Measurements from ENCODE around the gene TASP1. TPM values are rescaled to one million over a fixed set of nuclear protein-coding genes. Genes with fewer than 3 reads are reported as not detected.

Gene TASP1
- total RNA-seq, 1 experiment from 2014 or later: 6.3 TPM

- no peak for DNase-seq (ENCODE audit: low read depth)
Observed at GRCh38 chr20:13571662-13572061, 67.1 kb downstream of the TASP1 start.

DNA sequence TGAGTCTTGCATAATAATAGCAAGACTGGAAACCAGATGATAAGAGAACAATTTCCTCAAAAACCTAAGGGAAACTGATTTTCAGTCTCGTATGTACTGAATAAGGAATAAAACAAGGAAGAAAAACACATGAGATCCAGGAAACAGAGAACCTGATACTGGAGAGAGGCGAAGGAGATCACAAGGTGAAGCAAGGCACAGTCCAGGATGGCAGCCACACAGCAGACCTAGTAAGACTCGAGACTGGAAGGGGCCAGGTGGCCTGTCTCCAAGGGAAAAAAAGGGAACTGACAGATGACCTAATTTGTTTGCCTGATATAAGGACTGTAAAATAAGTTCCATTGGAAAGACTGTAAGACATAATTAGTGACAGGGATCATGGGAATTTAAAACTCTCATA lies 71.1 kb downstream of the TASP1 start:
- no peak for DNase-seq (ENCODE audit: low read depth)

DNA sequence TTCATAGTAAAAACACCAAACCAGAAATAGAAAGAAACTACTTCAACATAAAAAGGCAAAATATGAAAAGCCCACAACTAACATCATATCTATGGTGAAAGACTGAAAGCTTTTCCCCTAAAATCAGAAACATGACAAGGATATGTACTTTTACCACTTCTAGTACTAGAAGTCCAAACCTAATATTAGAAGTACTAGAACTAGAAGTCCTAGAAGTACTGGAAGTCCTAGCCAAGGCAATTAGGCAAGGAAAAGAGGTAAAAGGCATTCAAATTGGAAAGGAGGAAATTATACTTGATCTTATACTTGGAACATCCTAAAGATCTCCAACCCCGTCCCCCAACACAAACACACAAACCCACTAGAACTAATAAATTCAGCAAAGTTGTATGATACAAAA lies 74.9 kb downstream of the TASP1 start:
- no peak for DNase-seq (ENCODE audit: low read depth)

- peak; percentile 78 for DNase-seq (ENCODE audit: low read depth)
Observed at GRCh38 chr20:13554706-13555105, 84.0 kb downstream of the TASP1 start.

- peak; percentile 58 for DNase-seq (ENCODE audit: low read depth)
Observed at GRCh38 chr20:13554076-13554475, 84.7 kb downstream of the TASP1 start.

- peak; percentile 53 for DNase-seq (ENCODE audit: low read depth)
Observed at GRCh38 chr20:13552061-13552460, 86.7 kb downstream of the TASP1 start.

DNA sequence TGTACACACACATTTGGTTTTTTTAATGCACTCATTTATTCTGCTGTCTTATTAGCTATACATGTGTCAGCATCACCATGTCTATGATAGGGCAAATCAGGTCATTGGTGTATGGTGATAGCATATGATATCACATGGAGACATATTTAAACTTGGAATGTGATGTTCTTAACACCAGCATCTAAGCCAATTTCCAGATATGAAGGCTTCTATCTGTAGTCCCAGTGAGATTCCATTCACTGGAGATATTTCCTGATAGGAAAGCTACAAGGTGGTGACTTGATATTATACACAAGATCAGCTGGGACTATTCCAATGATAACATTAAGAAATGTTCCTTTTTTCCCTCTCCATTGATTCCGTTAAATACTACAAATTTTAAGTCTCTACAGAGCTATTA lies 89.3 kb downstream of the TASP1 start:
- no peak for DNase-seq (ENCODE audit: low read depth)

DNA sequence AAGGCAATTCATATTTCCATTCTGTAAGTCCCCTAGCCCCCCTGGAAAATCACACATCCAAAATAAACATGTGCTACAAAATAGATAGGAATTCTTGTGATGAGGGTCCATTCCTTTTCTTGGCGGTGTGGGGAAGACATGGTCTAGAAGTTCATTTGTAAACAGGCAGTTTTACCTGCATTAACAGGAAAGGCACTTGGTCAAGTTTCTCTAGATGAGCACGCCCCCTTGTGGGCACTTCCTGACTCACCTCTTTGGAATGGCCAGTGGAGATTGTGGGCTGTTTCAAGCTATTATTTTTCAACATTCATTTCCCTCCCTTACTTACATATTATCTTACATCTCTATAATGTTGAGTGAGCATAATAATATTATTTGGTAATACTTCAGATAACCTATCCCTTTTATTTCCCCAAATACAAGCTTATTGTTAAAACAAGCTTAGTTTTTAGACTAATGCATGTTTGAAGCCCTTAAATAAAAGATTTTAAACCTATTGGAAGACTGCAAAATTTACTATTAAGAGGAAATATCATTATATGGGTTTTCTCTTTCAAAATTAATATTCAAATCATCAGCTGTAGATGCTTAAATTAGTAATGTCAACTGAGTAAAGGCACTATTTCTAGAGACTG lies 92.1 kb downstream of the TASP1 start:
- peak; percentile 78 for DNase-seq (ENCODE audit: low read depth)

GRCh38 chr20:13545790-13546189 lies 92.9 kb downstream of the TASP1 start:
- DNase-seq (ENCODE audit: low read depth): no peak

GRCh38 chr20:13543783-13544182 lies 94.9 kb downstream of the TASP1 start:
- DNase-seq (ENCODE audit: low read depth): no peak

DNA sequence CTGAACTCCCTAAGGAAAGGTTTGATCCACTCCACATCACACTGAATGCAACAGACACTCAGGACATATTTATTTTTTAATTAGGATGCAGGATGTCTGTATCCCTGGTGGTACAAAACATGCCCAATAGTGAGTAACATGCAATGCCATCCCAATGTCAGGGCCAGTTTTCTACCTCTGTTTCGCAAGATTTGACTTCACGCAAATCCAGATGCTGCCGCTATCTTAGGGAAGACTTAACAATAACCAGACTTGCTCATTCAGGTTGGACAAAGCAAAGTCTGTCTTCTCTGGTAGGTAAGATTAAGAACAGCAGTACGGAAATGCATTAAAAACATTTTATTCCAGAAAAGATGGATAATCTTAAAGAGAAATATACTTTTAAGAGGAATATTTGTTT lies 103.1 kb downstream of the TASP1 start:
- no peak for DNase-seq (ENCODE audit: low read depth)

DNA sequence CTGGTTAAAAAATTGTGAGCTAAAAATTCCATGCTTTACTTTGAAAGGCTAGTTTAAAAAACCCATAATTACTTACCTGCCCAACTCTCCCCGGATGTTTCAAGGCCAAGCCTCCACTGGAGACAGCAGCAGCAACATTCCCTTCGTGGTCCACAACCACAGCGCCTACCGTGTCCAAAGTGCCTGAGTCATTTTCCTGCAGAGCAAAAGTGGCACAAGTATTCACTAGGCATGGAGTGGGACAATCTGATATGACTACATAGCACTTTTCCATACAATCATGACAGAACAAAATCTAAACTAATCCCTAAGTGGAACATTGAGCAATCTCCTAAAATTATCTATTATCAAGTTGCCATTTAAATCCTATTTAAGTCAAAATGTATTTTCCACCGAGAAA lies 104.8 kb downstream of the TASP1 start:
- peak; percentile 69 for DNase-seq (ENCODE audit: low read depth)

DNA sequence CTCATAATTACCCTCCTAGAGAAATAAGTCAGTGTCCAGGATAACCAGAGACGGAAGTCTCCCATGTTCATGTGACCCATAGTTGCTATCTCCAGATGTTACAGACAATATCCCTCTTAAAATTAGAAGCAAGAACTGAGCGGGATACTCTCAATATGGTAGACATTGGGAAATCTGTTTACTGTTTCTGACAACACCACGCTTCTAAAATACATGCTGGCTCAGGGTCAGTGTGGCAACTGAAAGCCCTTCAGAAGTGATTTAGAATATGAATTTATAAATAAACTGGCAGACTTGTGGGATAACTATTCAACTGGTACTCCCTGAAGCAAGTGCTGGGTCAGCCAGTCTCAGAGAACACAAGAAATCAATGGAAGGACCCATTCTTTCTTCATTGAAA lies 108.6 kb downstream of the TASP1 start:
- DNase-seq (ENCODE audit: low read depth): no peak

DNA sequence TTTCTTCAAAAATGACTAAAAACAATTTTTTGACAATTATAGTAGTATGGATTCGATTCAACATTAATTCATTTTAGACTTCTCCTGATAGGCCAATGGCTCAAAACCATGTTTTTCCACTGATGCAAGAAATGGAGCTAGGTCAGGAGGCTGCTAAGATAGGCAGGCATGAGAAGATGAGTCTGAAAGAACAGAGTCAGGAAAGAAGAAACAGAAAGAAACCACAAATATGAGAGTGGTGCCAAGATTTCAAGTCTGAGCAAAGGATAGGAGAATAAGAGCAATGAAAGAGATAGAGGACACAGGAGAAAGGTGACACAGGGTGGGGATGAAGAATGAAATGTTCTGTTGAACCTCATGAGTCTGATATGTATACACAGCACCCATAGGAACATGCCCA lies 112.2 kb downstream of the TASP1 start:
- peak; percentile 14 for DNase-seq (ENCODE audit: low read depth)

DNA sequence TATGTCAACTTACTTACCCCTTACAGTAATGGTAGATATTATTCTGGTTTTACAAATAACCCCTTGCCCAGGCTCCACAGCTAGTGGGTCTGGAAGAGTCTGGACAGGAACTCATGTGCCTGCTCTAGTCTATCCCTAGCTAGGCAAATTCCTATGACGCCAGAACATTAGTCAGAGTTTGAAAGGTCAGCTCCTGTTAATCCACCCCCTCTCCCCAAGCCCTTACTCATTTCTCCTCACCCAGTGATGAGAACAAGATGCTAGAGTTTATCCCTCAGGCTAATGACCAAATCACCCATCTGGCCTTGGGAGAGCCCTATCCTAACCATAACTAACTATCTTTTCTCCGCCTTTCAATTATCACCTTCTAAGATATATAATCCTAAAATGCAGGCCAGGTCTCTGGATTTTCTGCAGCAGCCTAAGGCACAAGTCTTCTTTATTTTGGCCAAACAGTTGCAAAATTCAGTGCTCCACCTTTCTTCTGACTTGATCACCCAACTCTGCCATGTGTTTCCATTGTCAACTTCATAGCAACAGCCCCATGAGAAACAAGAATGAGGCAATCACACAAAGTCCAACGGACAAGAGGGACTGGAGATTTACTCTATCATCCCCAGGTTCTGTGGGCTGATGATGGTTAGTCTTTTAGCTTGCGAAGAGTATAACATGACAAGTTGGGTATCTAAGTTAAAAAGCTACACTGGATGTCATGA lies 113.3 kb downstream of the TASP1 start:
- peak; percentile 98 for DNase-seq (ENCODE audit: low read depth)

DNA sequence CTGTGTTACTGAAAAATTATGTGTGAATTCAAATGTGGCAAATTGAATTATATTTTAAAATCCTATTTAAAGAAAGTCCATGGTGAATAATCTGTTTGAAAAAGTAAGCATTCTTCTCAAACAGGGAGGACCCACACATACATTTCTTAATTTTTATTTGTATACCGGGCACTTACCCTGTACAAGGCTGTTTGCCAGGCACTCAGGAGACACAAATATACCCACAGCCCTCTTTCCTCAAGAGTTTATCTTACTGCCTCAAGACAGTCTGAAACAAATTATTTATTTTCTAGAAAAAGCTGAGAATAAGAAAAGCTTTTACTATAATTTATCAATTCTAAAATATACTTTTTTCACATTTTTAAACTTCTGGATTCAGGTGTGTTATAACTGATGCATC lies 114.4 kb downstream of the TASP1 start:
- DNase-seq (ENCODE audit: low read depth): no peak

DNA sequence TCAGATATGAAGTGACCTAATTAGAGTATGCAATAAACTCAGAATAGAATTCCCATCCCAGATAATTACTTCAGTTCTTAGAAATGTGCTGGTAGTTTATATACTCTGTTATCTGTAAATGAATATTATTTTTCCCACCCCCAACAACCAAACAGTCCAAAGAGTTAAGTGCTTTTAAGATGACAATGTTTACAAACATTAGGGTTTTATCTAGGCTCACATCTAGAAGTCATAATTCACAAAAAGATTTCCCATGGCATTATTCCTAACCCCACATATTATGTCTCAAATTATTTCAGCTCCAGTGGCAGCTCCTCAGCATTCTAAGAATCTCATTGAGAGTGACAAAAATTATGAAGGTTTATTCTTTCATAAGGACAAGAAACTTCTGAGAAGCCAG lies 120.9 kb downstream of the TASP1 start:
- peak; percentile 27 for DNase-seq (ENCODE audit: low read depth)

- DNase-seq (ENCODE audit: low read depth): no peak
Observed at GRCh38 chr20:13515796-13516558, 122.8 kb downstream of the TASP1 start.

DNA sequence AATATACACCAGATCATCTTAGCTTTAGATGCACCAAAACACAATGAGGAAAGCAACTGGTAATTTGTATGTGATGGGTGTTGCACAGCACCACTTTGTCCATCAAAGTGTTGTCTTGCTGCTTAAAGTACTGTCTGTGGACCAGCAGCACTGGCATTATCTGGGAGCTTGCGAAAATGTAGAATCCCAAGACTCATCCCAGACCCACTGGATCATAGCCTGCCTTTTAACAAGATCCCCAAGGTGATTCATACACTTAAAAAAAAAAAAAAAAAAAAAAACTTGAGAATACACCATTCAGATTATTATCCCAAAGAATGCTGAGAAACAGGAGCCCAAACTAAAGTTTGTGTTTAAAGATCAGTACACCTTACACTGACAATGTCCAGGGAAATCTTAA lies 123.4 kb downstream of the TASP1 start:
- DNase-seq (ENCODE audit: low read depth): no peak

DNA sequence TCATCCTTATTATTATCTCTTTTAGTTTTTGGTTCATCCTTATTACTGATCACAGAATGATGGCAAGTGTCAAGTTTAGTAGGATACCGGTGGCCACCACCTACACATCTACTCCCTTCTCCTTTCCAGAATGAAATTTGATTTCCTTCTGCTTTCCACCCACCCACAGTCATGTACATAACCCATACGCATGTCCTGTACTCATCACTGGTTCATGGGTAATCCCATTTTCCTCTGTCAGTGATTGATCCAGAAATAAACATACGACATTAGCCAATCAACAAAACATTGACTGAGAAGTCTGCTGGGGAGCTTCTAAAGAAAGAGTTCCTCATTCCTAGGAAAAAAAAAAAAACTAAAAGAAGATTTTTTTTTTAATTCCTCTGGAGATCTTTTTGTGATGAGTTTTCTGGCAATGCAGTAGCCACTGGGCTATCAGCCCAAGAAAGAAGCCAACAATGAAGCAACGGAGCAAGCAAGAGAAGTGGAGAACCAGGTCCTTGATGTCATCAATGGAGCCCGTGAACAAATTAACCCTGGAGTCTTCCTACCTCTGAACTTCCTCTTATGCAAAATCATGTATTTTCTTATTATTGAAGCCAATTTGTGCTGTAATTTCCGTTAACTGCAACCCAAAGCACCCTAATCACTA lies 127.8 kb downstream of the TASP1 start:
- no peak for DNase-seq (ENCODE audit: low read depth)

- no peak for DNase-seq (ENCODE audit: low read depth)
Observed at GRCh38 chr20:13507646-13508045, 131.1 kb downstream of the TASP1 start.

GRCh38 chr20:13501500-13501899 lies 137.2 kb downstream of the TASP1 start:
- no peak for DNase-seq (ENCODE audit: low read depth)
